Osteocyte (in vitro differentiated cells): Measurements from ENCODE around the gene ADCY2. TPM values are rescaled to one million over a fixed set of nuclear protein-coding genes. Genes with fewer than 3 reads are reported as not detected.

Experiments
- DNase-seq: peaks from one replicate; pipeline ENCODE4 v3.0.0; 2021; ENCODE audit warnings: mixed read lengths; ENCODE audit not compliant: unreplicated experiment; ENCODE audit errors: extremely low spot score
- H3K27ac Mint-ChIP-seq: one replicate; pipeline ENCODE4 v1.8.0; 2021; ENCODE audit warnings: mild to moderate bottlenecking, mixed read lengths; ENCODE audit not compliant: unreplicated experiment
- H3K27me3 Mint-ChIP-seq: one replicate; pipeline ENCODE4 v1.8.0; 2021; ENCODE audit warnings: mixed read lengths; ENCODE audit not compliant: unreplicated experiment
- H3K36me3 Mint-ChIP-seq: one replicate; pipeline ENCODE4 v1.8.0; 2021; ENCODE audit warnings: mixed read lengths; ENCODE audit not compliant: unreplicated experiment
- H3K4me1 Mint-ChIP-seq: one replicate; pipeline ENCODE4 v1.8.0; 2021; ENCODE audit warnings: mixed read lengths; ENCODE audit not compliant: unreplicated experiment
- H3K4me3 Mint-ChIP-seq: one replicate; pipeline ENCODE4 v1.8.0; 2021; ENCODE audit warnings: mild to moderate bottlenecking, moderate library complexity, mixed read lengths; ENCODE audit not compliant: unreplicated experiment
- H3K9me3 Mint-ChIP-seq: one replicate; pipeline ENCODE4 v1.8.0; 2021; ENCODE audit warnings: mixed read lengths; ENCODE audit not compliant: unreplicated experiment
- total RNA-seq: library from RNA; stranded (reverse); gene quantifications from 2 replicates; pipeline ENCODE4 v1.2.1, GENCODE V29; 2021
- TF ChIP-seq, protein P1 (sequence below): fragments of 200-600 bp; sonication (generic); IDR thresholded peaks from 2 replicates; pipeline ENCODE4 v1.5.0; 2021; ENCODE audit warnings: antibody characterized with exemption, mild to moderate bottlenecking, moderate library complexity

Gene ADCY2
- total RNA-seq, 1 donor from 2014 or later = not detected

DNA sequence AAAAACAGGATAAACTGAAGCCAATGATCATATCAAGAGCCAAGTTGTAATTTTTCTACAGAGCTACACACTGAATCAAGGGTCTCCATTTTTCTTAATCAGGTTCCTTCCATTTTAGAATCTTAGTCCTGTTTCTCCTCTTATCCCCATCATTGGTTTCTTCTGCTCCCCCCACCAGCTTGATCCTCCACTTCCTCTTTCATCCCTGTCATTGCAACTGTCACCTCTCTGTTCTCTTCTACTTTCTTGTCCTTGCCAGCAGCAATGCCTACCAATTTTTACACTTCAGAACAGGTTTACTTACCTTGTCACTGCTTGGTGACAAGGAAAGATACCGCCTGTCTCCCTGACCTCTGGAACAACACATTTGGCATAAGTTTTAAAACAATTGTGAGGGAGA, 357.7 kb downstream of the ADCY2 start:
- no peaks in the 10 kb centered on the region for H3K36me3 Mint-ChIP-seq
- no peak overlapping the region for H3K4me3 Mint-ChIP-seq
- no peak for DNase-seq
- H3K27ac Mint-ChIP-seq = no peak overlapping the region
- TF ChIP-seq, protein P1, sequence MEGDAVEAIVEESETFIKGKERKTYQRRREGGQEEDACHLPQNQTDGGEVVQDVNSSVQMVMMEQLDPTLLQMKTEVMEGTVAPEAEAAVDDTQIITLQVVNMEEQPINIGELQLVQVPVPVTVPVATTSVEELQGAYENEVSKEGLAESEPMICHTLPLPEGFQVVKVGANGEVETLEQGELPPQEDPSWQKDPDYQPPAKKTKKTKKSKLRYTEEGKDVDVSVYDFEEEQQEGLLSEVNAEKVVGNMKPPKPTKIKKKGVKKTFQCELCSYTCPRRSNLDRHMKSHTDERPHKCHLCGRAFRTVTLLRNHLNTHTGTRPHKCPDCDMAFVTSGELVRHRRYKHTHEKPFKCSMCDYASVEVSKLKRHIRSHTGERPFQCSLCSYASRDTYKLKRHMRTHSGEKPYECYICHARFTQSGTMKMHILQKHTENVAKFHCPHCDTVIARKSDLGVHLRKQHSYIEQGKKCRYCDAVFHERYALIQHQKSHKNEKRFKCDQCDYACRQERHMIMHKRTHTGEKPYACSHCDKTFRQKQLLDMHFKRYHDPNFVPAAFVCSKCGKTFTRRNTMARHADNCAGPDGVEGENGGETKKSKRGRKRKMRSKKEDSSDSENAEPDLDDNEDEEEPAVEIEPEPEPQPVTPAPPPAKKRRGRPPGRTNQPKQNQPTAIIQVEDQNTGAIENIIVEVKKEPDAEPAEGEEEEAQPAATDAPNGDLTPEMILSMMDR = no peak
- H3K4me1 Mint-ChIP-seq = no peaks in the 10 kb centered on the region
- H3K9me3 Mint-ChIP-seq = no peaks in the 10 kb centered on the region
- peaks cover 40% of the 10 kb centered on the region for H3K27me3 Mint-ChIP-seq

DNA sequence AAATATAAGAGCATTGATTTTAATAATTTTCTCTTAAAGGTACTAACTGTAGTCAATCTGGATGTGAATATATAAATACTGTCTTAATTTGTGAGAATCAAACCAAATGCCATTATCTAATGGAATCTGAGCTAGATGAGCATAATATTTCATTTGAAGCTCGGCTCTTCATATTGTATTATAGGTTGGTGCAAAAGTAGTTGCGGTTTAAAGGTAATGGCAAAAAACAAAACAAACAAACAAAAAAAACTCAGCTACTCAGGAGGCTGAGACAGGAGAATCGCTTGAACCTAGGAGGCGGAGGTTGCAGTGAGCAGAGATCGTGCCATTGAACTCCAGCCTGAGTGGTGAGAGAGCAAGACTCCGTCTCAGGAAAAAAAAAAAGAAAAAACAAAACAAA, 358.6 kb downstream of the ADCY2 start:
- Mint-ChIP-seq H3K36me3 (no peaks in the 10 kb centered on the region), H3K9me3 (no peaks in the 10 kb centered on the region), H3K4me1 (no peaks in the 10 kb centered on the region), H3K4me3 (no peak overlapping the region), H3K27me3 (peaks cover 38% of the 10 kb centered on the region), H3K27ac (no peak overlapping the region)
- DNase-seq = no peak
- TF ChIP-seq, protein P1 = no peak

DNA sequence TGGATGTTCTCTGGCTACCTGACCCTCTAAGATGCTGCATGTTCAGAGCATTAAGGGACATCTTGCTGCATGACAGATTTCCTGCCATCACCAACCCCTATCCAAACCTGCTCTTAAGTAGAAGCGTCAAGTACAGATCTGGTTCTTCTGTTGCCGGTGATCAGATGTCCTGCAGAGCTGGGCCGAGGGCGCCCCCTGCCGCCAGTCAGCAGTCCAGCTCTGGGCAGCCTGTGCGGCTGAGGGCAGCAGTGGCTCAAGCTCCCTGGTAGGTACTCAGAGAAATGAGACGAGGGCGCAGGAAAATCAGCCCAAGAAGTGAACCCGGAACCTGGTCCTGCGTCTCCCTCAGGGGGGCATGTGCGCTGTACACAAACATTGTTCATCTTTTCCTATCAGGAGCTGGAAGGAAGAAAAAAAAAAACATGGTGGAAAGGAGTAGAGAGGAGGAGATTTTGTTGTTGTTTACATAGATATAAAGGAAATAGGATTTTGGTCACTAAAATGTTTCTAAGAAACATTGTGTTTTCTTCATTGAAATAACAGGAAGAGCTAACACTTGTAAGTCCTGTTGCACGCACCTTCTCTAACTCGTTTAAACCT, 359.2 kb downstream of the ADCY2 start:
- no peak overlapping the region for H3K27ac Mint-ChIP-seq
- no peak overlapping the region for H3K4me3 Mint-ChIP-seq
- TF ChIP-seq, protein P1 = peak; percentile 74
- DNase-seq = no peak
- no peaks in the 10 kb centered on the region for H3K9me3 Mint-ChIP-seq
- peaks cover 34% of the 10 kb centered on the region for H3K27me3 Mint-ChIP-seq
- no peaks in the 10 kb centered on the region for H3K36me3 Mint-ChIP-seq
- H3K4me1 Mint-ChIP-seq = no peaks in the 10 kb centered on the region

DNA sequence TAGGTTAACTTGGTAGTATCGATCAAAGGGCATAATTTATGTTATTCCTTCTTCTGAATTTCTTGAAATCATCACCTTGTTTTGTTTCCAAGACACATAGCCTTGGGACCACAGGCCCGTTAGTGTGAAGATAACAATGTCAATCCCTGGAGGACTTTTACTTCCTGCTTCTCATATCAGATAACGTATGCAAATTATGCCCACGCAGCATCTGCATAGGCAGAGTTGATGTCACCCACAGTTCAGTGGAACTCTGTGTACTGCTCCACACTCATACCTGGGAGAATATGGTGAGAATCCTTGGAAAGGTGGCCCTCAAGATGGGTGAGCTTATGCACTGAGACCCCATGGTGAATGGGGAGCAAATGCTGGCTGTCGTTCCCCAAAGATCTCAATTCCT, 360.0 kb downstream of the ADCY2 start:
- H3K36me3 Mint-ChIP-seq = no peaks in the 10 kb centered on the region
- no peak for DNase-seq
- TF ChIP-seq, protein P1 = no peak
- no peaks in the 10 kb centered on the region for H3K4me1 Mint-ChIP-seq
- no peak overlapping the region for H3K4me3 Mint-ChIP-seq
- H3K9me3 Mint-ChIP-seq = no peaks in the 10 kb centered on the region
- H3K27ac Mint-ChIP-seq = no peak overlapping the region
- peaks cover 29% of the 10 kb centered on the region for H3K27me3 Mint-ChIP-seq

DNA sequence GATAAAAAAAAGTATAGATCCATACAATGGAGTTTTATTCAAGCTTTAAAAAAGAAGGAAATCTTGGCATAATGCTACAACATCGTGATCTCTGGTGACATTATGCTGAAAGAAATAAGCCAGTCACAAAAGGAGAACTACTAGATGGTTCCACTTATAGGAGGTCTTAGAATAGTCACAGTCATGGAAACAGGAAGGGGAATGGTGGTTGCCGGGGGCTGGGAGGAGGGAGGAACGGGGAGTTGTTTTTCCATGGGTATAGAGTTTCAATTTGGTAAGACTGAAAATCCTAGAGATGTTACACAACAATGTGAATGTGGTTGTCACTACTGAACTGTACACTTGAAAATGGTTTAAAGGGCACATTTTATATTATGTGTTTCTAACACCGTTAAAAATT, 360.5 kb downstream of the ADCY2 start:
- Mint-ChIP-seq H3K27me3 (peaks cover 28% of the 10 kb centered on the region), H3K36me3 (no peaks in the 10 kb centered on the region), H3K4me3 (no peak overlapping the region), H3K4me1 (no peaks in the 10 kb centered on the region), H3K9me3 (no peaks in the 10 kb centered on the region), H3K27ac (no peak overlapping the region)
- no peak for DNase-seq
- TF ChIP-seq, protein P1 = no peak
